ENCODE results near the gene CDH2. TPM values are rescaled to one million over a fixed set of nuclear protein-coding genes. Genes with fewer than 3 reads are reported as not detected.
A peak's percentile ranks its signal among the peaks of the same experiment; 100 is the strongest.

CDH2 gene
- total and polyA plus RNA-seq, 2 experiments from 2014 or later = 103 to 165 TPM

DNA sequence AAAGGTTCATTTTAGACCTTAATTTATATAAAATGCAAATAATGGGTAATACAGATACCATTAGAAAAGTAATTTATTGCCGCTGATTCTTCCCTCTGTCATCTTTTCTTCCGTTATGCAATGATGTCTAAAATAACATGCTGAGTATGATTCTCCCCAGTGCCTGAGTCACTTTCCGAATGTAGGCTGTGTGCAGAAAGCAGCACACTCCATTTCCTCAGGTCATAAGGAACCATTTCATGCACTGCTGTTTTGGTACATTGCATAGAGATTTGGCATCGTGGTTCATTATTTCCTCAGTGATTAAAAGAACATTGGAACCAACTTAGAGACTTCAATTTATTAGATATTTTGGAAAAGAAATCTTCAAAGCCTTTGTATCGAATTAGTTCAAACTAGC is 173.5 kb downstream of the CDH2 start:
- no peaks in the 10 kb centered on the region for H3K27me3 ChIP-seq (replicated peaks; ENCODE audit: insufficient read depth)
- DNase-seq = peak; percentile 86

DNA sequence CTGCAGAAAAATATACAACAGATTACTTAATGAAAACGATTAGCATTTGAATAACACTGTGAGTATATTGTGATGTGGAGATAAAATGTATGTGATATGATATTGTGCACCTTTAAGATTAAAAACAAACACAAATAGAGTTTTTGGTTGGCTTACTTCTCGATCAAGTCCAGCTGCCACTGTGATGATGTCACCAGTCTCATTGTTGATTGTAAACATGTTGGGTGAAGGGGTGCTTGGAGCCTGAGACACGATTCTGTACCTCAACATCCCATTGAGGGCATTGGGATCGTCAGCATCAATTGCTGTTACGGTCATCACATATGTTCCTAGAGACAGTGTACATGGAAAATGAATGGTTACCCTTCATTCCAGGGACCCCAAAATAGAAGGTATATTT is 174.1 kb downstream of the CDH2 start:
- H3K9ac ChIP-seq = no peak overlapping the region
- H3K9me2 ChIP-seq (ENCODE audit: insufficient read depth) = no peaks in the 10 kb centered on the region
- in situ Hi-C loops (cut with MboI) = no loop called here
- DNase-seq = peak; percentile 17
- peaks cover 22% of the 10 kb centered on the region for H3K36me3 ChIP-seq (ENCODE audit: low read depth)
- H3K27ac ChIP-seq = 0 out of 2 replicates have a peak overlapping the region, but pooled peaks have one; percentile 30
- 65 to 67% methylated on average over 5 of the region's 5 CpGs for WGBS, 2 experiments (ENCODE audit: low coverage in 1 of 2, low lambda C conversion rate in 2 of 2, missing lambda C conversion rate in 2 of 2)
- peaks cover 33% of the 10 kb centered on the region; the same call in 1 of the 2 replicates for H3F3A ChIP-seq (ENCODE audit: insufficient read depth)
- no peak for TF ChIP-seq EZH2phosphoT487 (IDR thresholded peaks at IDR 0.05; ENCODE audit: insufficient read depth, low read depth)
- no peak for TF ChIP-seq EZH2 (IDR thresholded peaks at IDR 0.05; ENCODE audit: insufficient read depth, poor library complexity, severe bottlenecking)
- no peak overlapping the region for H3K4me3 ChIP-seq
- peak overlapping the region; percentile 25 for H3K4me2 ChIP-seq (ENCODE audit: unreplicated experiment)
- H3K4me1 ChIP-seq (ENCODE audit: insufficient read depth) = peaks cover 26% of the 10 kb centered on the region
- no peak overlapping the region for H2AFZ ChIP-seq
- no peaks in the 10 kb centered on the region for H4K20me1 ChIP-seq (ENCODE audit: insufficient read depth)
- H3K79me2 ChIP-seq (ENCODE audit: insufficient read depth) = no peaks in the 10 kb centered on the region
- H3K27me3 ChIP-seq (replicated peaks; ENCODE audit: insufficient read depth) = no peaks in the 10 kb centered on the region
- no peaks in the 10 kb centered on the region for H3K9me3 ChIP-seq (ENCODE audit: low read depth)

More for the DNA sequence above, 173.5 kb downstream of the CDH2 start:
- Histone ChIP-seq H3K9me3 (ENCODE audit: low read depth) (no peaks in the 10 kb centered on the region), H2AFZ (peak overlapping the region; percentile 40; the same call in 1 of the 2 replicates), H3K4me1 (ENCODE audit: insufficient read depth) (peaks cover 32% of the 10 kb centered on the region), H4K20me1 (ENCODE audit: insufficient read depth) (no peaks in the 10 kb centered on the region), H3F3A (ENCODE audit: insufficient read depth) (peaks cover 39% of the 10 kb centered on the region; the same call in 1 of the 2 replicates), H3K9me2 (ENCODE audit: insufficient read depth) (no peaks in the 10 kb centered on the region), H3K4me3 (0 out of 2 replicates have a peak overlapping the region, but pooled peaks have one; percentile 20), H3K4me2 (ENCODE audit: unreplicated experiment) (peak overlapping the region; percentile 25), H3K36me3 (ENCODE audit: low read depth) (peaks cover 22% of the 10 kb centered on the region), H3K27ac (peak overlapping the region; percentile 30), H3K9ac (no peak overlapping the region), H3K79me2 (ENCODE audit: insufficient read depth) (no peaks in the 10 kb centered on the region)
- TF ChIP-seq EZH2 (IDR thresholded peaks at IDR 0.05; ENCODE audit: insufficient read depth, poor library complexity, severe bottlenecking) (no peak), EZH2phosphoT487 (IDR thresholded peaks at IDR 0.05; ENCODE audit: insufficient read depth, low read depth) (no peak)
- in situ Hi-C loops (cut with MboI) = no loop called here
- WGBS, 2 experiments (ENCODE audit: low coverage in 1 of 2, low lambda C conversion rate in 2 of 2, missing lambda C conversion rate in 2 of 2) = 19 to 32% methylated on average over 5 of the region's 5 CpGs

DNA sequence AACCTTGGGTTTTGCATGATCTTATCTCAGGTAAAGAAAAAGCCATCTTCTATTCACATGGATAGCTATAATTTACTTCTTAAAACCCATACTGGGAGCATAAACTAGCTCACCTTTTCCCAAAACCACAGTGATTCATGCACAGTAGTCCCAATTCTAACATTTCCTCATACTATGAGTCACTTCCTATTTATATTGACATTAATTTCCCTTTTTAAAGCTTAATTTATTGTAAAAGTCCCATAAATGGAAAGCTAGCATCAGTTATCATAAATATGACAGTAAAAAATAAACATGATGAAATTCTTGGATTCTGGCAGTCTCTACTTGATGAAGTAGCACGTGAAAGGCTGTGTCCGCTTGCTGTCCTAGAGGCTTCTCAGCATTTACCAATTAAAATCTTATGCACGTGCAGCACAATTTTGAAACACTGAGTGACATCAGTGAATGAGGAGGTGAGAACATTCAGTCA is 180.1 kb downstream of the CDH2 start:
- no peaks in the 10 kb centered on the region for H4K20me1 ChIP-seq (ENCODE audit: insufficient read depth)
- no peaks in the 10 kb centered on the region for H3K27me3 ChIP-seq (replicated peaks; ENCODE audit: insufficient read depth)
- in situ Hi-C loops (cut with MboI) = no loop called here
- no peaks in the 10 kb centered on the region for H3K79me2 ChIP-seq (ENCODE audit: insufficient read depth)
- H3K4me3 ChIP-seq = no peak overlapping the region
- no peaks in the 10 kb centered on the region for H3K9me2 ChIP-seq (ENCODE audit: insufficient read depth)
- H3K36me3 ChIP-seq (ENCODE audit: low read depth) = peaks cover 33% of the 10 kb centered on the region
- no peak overlapping the region for H3K9ac ChIP-seq
- H3K4me2 ChIP-seq (ENCODE audit: unreplicated experiment) = no peak overlapping the region
- WGBS, 2 experiments (ENCODE audit: low coverage in 1 of 2, low lambda C conversion rate in 2 of 2, missing lambda C conversion rate in 2 of 2) = 48 to 62% methylated on average over 3 of the region's 3 CpGs
- H2AFZ ChIP-seq = no peak overlapping the region
- DNase-seq = peak; percentile 68
- peaks cover 22% of the 10 kb centered on the region for H3F3A ChIP-seq (ENCODE audit: insufficient read depth)
- no peak overlapping the region for H3K27ac ChIP-seq
- peaks cover 11% of the 10 kb centered on the region for H3K4me1 ChIP-seq (ENCODE audit: insufficient read depth)
- TF ChIP-seq EZH2phosphoT487 (IDR thresholded peaks at IDR 0.05; ENCODE audit: insufficient read depth, low read depth) (0 out of 2 replicates have a peak, but pooled peaks have one; percentile 58), EZH2 (IDR thresholded peaks at IDR 0.05; ENCODE audit: insufficient read depth, poor library complexity, severe bottlenecking) (no peak)
- no peaks in the 10 kb centered on the region for H3K9me3 ChIP-seq (ENCODE audit: low read depth)

GRCh38 chr18:27995770-27996502 is 181.0 kb downstream of the CDH2 start:
- TF ChIP-seq EZH2phosphoT487 (IDR thresholded peaks at IDR 0.05; ENCODE audit: insufficient read depth, low read depth) (no peak), EZH2 (IDR thresholded peaks at IDR 0.05; ENCODE audit: insufficient read depth, poor library complexity, severe bottlenecking) (no peak)
- peaks cover 30% of the 10 kb centered on the region for H3K36me3 ChIP-seq (ENCODE audit: low read depth)
- no peaks in the 10 kb centered on the region for H3K27me3 ChIP-seq (replicated peaks; ENCODE audit: insufficient read depth)
- H2AFZ ChIP-seq = no peak overlapping the region
- H3F3A ChIP-seq (ENCODE audit: insufficient read depth) = peaks cover 14% of the 10 kb centered on the region
- peaks cover 11% of the 10 kb centered on the region for H3K4me1 ChIP-seq (ENCODE audit: insufficient read depth)
- DNase-seq = no peak
- H3K4me3 ChIP-seq = no peak overlapping the region
- no peaks in the 10 kb centered on the region for H3K9me2 ChIP-seq (ENCODE audit: insufficient read depth)
- no peak overlapping the region for H3K4me2 ChIP-seq (ENCODE audit: unreplicated experiment)
- no peaks in the 10 kb centered on the region for H3K79me2 ChIP-seq (ENCODE audit: insufficient read depth)
- no peaks in the 10 kb centered on the region for H3K9me3 ChIP-seq (ENCODE audit: low read depth)
- no peaks in the 10 kb centered on the region for H4K20me1 ChIP-seq (ENCODE audit: insufficient read depth)
- in situ Hi-C loops (cut with MboI) = no loop called here
- 90 to 93% methylated on average over 6 of the region's 6 CpGs for WGBS, 2 experiments (ENCODE audit: low coverage in 1 of 2, low lambda C conversion rate in 2 of 2, missing lambda C conversion rate in 2 of 2)
- H3K9ac ChIP-seq = no peak overlapping the region
- H3K27ac ChIP-seq = no peak overlapping the region
